Hematopoietic multipotent progenitor cell treated with erythropoietin and hydrocortisone succinate and interleukin-3 and kit ligand, for 8 days (in vitro differentiated cells): Measurements from ENCODE around the gene CALD1.

Experiments
- DNase-seq: peaks from one replicate; pipeline ENCODE4 v3.0.0-alpha.2; 2015

The CALD1 gene

DNA sequence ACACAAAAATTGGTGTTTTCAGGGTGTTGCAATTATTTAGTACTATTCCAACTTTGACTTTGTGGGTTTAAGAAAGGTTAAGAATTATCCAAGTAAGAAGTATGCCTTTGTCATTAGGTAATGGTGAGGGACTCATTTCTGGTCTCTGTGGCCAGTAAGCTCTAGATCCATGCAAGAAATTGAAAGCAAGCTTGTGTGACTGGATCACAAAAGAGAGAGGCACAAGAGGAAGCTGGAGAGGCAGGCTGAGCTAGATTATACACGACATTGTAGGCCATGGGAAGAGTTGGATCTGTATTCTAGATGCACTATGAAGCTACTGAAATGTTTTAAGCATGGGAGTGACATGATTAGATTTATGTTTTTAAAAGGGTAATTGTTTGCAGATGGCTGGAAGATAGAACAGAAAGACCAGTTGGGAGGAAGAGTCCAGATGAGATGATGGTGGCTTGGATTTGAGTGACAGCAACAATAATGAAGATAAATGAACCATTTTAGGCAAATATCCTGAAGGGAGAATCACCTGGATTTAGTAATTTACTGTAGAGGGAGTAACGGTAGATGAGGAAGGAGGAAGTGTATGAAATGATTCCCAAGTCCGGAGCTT is 50.0 kb downstream of the CALD1 start:
- DNase-seq: no peak

DNA sequence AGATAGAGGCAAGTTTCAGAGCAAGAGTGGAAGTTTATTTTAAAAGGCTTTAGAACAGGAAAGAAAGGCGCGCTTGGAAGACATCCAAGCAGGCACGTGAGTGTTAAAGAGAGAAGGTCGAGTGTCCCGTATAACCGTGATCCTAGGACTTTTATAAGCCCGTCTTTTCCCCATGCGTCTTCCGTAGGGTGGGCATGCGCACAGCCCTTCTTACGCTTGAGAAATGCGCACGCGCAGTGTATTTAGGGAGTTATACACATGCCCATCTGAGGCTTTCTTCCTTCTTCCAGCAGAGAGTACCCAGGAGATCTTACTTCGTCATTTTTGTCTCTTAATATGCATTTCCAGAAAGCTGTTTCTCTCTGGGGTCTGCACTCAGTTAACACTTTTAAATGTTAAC is 52.4 kb downstream of the CALD1 start:
- DNase-seq: peak; percentile 9

DNA sequence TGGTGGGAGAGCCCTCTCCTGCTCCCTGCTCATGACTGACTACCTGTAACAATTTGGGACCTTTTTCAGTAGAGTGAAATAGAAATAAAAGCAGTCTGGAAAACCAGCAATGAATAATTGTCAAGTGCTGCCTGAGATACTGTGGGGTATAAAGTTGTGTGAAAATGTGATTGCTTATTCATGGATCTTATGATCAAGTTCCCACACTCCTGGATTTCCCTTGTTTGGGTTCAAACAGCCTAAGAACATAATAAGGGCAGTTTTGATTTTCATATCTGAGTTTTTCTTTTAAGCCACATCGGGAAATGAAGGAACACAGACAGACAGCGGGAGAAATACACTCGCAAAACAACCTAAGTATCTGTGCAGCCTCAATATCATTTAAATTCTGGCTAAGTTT is 52.9 kb downstream of the CALD1 start:
- DNase-seq: no peak

DNA sequence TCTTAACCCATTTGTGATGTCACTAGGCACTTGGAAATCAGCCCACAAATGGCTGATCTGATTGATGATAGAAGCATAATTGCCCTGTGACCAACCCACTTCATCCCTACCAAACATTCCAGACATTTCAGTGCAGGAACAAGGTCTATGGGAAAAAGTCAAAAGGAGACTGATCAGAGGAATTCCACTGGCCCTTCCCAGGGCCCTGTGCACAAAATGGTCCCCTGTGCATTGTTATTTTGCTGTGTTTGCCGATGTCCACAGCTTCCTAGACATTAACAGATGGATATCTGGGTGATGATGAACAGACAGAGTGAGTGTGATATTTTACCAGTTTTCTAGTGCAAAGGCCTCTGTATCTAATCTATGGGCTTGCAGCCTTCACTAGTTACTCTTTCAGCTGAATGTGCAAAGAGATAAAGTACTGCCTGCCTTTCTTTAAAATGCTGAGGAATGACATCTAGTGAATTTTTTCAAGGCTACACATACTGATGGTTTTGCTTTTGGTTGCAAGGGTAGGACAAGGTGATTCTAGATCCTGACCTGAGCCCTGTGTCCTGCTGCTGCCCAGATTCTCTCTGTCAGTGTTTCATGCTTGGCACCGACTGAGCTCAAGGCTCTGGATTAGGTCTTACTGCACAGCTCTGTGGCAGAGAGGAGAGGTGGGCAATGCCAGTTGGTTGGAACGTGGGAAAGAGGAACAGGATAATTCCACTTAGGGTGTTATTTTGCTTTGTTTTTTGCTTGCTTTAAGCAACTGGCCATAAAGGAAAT is 55.4 kb downstream of the CALD1 start:
- DNase-seq: peak; percentile 85

DNA sequence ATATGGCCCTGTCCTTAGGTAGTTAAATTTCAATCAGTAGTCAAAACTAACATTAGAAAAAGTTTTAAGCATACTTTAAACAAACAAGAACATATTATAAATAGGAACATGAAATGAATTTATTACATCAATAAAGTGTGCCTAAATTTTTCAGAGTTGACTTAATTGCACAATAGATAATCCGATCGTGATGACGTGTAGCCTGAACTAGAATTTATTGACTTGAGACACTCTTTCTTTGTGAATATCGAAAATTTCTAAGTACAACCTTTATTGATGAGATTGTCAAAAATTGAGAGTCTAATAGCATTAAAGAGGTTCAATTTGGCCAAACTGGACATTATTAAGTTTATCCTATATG is 56.0 kb downstream of the CALD1 start:
- DNase-seq: no peak

- DNase-seq: no peak
Observed at GRCh38 chr7:134836447-134836846, 57.0 kb downstream of the CALD1 start.

DNA sequence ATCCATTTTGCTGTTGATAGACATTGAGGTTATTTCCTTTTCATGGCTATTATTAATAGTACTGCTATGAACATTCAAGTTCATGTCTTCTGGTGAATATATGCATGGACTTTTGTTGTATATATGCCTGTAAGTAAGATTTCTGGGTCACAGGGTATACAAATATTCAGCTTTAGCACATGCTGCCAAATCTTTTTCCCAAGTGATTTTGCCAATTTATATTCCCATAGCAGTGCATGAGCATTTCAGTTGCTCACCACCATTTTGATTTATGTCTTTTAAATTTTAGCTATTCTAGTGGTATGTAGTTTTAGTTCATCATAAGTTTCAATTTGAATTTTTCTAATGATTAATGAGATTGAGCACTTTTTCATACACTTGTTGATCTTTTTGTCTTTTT is 59.9 kb downstream of the CALD1 start:
- DNase-seq: no peak

GRCh38 chr7:134842062-134842461 is 62.6 kb downstream of the CALD1 start:
- DNase-seq: no peak

DNA sequence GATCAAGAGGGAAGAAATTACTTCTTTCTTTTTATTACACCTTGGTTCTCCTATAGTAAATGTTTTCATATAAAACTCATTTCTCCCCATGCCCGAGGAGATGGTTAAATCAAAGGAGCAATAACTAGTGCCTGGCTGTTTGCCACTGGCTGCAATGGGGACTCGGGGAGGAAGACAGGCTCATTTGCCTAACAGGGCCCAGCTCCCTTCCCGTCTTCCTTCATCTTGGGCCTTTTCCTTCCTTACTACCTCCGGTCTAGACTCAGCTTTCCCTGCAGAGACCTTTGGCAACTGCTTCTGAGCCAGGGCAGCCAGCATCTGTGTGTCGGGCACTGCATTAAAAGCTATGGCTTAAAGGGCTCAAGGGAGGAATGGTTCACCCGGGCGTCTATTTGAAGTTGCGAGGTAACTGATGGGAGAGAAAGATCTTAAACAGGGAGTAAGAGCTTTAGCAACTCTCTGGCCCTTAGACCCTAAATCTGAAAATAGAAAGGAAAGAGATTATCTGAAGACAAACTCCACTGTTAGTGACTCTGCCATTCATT is 63.5 kb downstream of the CALD1 start:
- no peak for DNase-seq

DNA sequence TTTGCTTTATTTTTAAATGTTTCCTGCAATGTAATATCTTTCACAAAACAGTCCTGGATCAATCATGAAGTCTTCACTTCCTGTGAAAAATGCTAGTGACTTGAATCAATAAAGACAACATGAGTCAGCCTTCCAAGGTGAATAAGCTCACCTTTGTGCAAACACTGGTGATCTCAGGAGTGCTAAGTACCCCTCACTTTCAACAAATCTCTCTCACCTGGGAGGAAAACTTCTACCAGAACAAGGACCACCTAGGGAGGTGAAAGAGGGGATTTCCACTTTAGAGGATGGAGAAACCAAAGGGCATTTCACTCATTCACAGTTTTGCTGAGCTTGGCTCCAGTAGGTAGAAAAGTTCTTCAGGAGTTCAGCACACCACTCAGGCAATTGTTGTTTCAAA is 64.8 kb downstream of the CALD1 start:
- DNase-seq: no peak

GRCh38 chr7:134845461-134845860 is 66.0 kb downstream of the CALD1 start:
- peak; percentile 26 for DNase-seq

- DNase-seq: no peak
Observed at GRCh38 chr7:134847851-134848588, 68.6 kb downstream of the CALD1 start.

DNA sequence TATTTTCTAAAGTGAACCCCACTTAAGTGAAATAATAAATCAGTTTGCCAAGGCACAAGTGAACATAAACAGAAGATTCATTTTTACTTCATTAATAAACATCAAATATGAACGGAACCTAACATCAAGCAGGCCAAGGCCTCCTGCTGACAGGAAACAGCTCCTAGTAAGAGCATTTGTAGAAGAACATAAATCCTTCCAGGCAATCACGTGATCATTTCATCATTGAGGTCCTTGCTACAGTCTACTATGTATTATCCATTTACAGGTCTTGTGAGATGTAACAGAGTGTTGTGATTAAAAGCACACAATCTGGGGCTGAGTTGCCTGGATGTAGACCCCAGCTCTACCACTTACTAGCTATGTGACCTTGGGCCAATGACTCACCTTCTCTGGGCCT is 70.6 kb downstream of the CALD1 start:
- DNase-seq: no peak

DNA sequence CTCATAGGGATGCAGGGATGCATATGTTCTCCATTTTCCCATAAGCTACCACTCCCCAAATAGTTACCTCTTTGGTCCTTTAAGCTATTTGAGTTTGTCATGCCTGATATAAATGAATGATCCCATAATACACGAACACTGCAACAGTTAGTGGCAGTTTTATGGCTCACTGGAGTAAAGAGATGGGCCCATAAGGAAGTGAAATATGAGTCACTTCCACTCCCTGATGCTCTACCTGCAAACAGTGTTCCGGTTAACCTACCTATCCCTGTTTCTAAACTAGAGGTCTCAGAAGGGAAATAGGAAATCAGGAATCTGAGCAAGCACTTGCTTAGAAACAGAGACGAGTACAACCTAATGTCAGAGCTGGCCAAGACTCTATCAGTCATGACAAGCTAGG is 71.7 kb downstream of the CALD1 start:
- DNase-seq: no peak

DNA sequence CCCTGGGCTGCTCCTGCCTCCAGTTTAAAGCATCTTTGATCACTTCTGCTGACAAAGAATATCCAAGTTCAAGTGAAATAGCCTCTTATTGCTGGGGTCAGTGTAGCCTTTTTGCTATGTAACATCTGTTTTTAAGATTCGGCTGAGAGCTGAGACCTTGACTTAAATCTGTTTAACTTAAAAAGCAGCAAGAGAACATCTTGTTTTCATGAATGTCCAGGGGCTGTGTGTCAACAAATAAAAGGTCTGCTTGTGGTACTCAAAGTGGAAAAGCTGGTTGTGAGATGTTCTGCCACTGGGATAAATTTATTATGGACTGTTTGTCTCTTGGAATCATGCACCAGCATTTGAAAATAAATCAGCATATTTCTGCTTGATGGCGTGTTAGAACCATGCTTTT is 73.2 kb downstream of the CALD1 start:
- no peak for DNase-seq

DNA sequence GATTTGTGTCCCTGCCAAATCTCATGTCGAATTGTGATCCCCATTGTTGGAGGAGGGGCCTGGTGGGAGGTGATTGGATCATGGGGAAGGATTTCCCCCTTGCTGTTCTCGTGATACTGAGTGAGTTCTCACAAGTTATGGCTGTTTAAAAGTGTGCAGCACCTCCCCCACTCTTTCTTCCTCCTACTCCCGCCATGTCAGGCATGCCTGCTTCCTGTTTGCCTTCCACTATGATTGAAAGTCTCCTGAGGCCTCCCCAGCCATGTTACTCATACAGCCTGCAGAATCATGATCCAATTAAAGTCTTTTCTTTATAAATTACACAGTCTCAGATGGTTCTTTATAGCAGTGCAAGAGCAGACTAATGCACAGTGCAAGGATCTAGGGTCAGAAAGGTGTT is 75.4 kb downstream of the CALD1 start:
- no peak for DNase-seq

- no peak for DNase-seq
Observed at GRCh38 chr7:134855442-134855841, 76.0 kb downstream of the CALD1 start.

DNA sequence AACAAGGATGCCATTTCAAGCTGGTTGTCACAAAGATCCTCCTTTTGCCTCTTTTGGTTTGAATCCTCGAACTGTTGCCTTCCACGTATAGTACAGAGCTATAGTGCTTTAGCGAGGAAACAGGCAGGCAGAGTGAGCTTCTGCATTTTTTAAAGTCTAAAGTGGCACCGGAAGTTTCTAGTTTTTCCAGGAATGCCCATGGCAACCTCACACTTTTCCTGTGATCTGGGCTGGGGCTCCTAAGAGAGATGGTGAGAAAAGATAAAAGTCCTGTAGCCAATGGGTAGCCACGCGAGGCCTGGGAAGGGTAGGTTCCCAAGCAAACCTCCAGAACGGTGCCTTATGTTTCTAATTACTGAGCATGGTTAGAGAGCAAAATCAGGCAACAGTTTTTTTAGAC is 76.7 kb downstream of the CALD1 start:
- peak; percentile 10 for DNase-seq

- no peak for DNase-seq
Observed at GRCh38 chr7:134856691-134857090, 77.3 kb downstream of the CALD1 start.

DNA sequence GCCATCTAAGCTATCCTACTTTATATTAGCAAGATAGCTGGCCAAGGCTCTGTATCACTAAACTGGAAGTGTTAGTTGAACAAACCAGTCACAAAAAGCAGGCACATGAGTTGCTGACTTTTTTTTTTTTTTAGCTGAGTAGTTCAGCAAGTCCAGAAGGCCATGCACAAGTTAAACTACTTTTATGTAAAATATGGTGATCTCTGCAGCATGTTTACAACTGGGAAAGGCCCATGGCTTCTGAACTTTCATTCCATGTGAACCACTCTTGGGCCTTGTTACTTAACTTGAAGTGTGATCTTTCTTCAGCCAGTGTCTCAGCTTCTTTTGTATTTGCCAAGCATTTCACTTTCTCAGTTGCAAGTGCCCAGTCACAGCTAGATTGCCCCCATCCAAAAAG is 78.5 kb downstream of the CALD1 start:
- DNase-seq: no peak

DNA sequence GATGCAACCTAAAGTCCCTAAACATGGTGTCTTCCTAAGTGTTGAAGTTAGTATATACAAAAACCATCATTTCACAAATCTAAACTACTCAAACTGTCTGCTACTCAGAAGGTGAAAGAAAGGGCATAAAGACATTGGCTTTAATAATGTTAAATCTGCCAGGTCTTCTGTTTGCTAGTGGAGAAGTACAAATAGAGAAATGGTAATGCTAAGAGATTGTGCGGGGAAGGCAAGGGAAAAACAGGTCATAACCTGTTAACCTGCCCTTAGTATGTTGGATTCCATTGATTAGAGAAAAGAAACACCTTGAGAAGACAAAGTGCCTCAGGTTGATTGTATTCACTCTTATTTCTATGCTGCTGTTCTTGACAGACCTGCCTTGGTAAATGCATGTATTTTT is 80.3 kb downstream of the CALD1 start:
- no peak for DNase-seq

- DNase-seq: no peak
Observed at GRCh38 chr7:134865001-134865845, 85.8 kb downstream of the CALD1 start.

GRCh38 chr7:134866617-134867016 is 87.2 kb downstream of the CALD1 start:
- DNase-seq: no peak
